ENCODE measurements around the gene NFIX. TPM values are rescaled to one million over a fixed set of nuclear protein-coding genes. Genes with fewer than 3 reads are reported as not detected.

NFIX gene
- total and polyA plus RNA-seq, 9 of the 15 experiments (the other 6 are each of a cell fraction or from before 2014, with no cell fraction given): 0.28 to 26.8 (median 5.4) TPM

DNA sequence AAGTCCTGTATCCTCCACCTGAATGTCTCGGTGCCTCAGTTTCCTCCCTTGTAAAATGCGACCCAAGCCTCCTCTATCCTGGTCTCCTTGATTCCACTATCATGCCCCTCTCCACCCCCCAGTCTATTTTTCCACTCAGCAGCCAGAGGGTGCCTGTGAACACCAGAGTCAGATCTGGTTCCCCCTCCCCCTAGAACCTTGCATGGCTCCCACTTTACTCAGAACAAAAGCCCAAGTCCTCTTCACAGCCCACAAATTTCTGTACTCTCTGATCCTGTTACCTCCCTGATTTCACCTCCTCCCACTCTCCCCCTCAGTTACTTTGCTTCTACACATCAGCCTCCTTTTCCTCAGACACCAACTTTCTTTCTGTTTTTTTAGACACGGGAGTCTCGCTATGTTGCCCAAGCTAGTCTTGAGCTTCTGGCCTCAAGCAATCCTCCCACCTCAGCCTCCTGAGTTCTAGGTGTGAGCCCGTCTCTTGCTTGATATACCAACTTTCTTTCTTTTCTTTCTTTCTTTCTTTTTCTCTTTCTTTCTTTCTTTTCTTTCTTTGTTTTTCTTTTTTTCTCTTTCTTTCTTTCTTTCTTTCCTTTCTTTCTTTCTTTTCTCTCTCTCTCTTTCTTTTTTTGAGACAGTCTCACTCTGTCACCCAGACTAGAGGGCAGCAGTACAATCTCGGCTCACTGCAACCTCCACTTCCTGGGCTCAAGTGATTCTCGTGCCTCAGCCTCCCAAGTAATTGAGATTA, 25.0 kb upstream of the NFIX start (continued):
- TF ChIP-seq CHD7 (IDR thresholded peaks at IDR 0.05; ENCODE audit: low read depth, low read length) (no peak), RBM25 (IDR thresholded peaks at IDR 0.05; ENCODE audit: low read depth, low read length, severe bottlenecking) (peak; percentile 77), NKRF (IDR thresholded peaks at IDR 0.05; ENCODE audit: borderline replicate concordance) (no peak; the same call in 1 of the 2 replicates), ELF4 (CRISPR knock-in tag; IDR thresholded peaks at IDR 0.05) (0 out of 2 replicates have a peak, but pooled peaks have one; percentile 59)
